B cell (primary cell): ENCODE data around the gene CKMT2.

ENCODE experiments used
- CTCF ChIP-seq: fragments of 200-600 bp; IDR thresholded peaks from one replicate; pipeline ENCODE4 v1.8.0; 2022; ENCODE audit warnings: antibody characterized with exemption, mild to moderate bottlenecking
- EZH2 ChIP-seq: IDR thresholded peaks from 2 replicates; pipeline ENCODE4 v1.6.1; 2012; ENCODE audit warnings: borderline replicate concordance, low read depth, mild to moderate bottlenecking, moderate library complexity, low read length; ENCODE audit not compliant: insufficient read depth, poor library complexity, severe bottlenecking

GRCh38 chr5:81252904-81253303 lies 19.8 kb downstream of the CKMT2 start:
- no peak for TF ChIP-seq EZH2
- no peak for TF ChIP-seq CTCF
